H1 (cell line): ENCODE measurements around the gene ZC3H6. TPM values are rescaled to one million over a fixed set of nuclear protein-coding genes. Genes with fewer than 3 reads are reported as not detected.

Experiments used
- CTCF ChIA-PET: fragments of 300-600 bp; sonication (Branson Sonifier 250); formaldehyde crosslinking; loops from one replicate; lab custom pipeline; 2021; ENCODE audit not compliant: partially characterized antibody; lab: Charles Lee
- POLR2A ChIA-PET: fragments of 300-600 bp; sonication (Branson Sonifier 250); formaldehyde crosslinking; loops from one replicate; lab custom pipeline; 2021; ENCODE audit warnings: inconsistent platforms; ENCODE audit not compliant: partially characterized antibody; lab: Charles Lee
- DNase-seq, 2 experiments: peaks; one replicate each; pipeline versions ENCODE4 v3.0.0 to v3.0.0-alpha.2; 2010 to 2022; ENCODE audit warnings: low spot score in 2 of 2, low read depth in 1 of 2, mixed read lengths in 1 of 2
- FAIRE-seq: peaks from 2 replicates; lab custom pipeline; 2011; peaks lifted over from hg19 to GRCh38; lab: Jason Lieb, UNC
- H2AFZ ChIP-seq: 2 replicates; pipeline ENCODE4 v1.8.1; 2012; ENCODE audit warnings: low read length, inconsistent platforms
- H2AK5ac ChIP-seq: 2 replicates; pipeline ENCODE4 v1.6.1; 2013; ENCODE audit warnings: low read depth, low read length
- H2BK120ac ChIP-seq: replicated peaks from 2 replicates; pipeline ENCODE3; 2013; ENCODE audit warnings: low read depth, low read length, inconsistent platforms
- H2BK12ac ChIP-seq: 2 replicates; pipeline ENCODE4 v1.6.1; 2013; ENCODE audit warnings: low read depth, low read length
- H2BK15ac ChIP-seq: 2 replicates; pipeline ENCODE4 v1.6.1; 2013; ENCODE audit warnings: low read length
- H2BK20ac ChIP-seq: 2 replicates; pipeline ENCODE4 v1.6.1; 2013; ENCODE audit warnings: low read length
- H2BK5ac ChIP-seq: 2 replicates; pipeline ENCODE4 v1.6.1; 2013; ENCODE audit warnings: low read depth, low read length
- H3K14ac ChIP-seq: 2 replicates; pipeline ENCODE4 v1.6.1; 2013; ENCODE audit warnings: inconsistent platforms; ENCODE audit not compliant: insufficient read length
- H3K18ac ChIP-seq: 2 replicates; pipeline ENCODE4 v1.6.1; 2013; ENCODE audit warnings: low read length; ENCODE audit errors: extremely low read depth
- H3K23ac ChIP-seq: 2 replicates; pipeline ENCODE4 v1.6.1; 2013; ENCODE audit warnings: inconsistent platforms; ENCODE audit not compliant: insufficient read length
- H3K23me2 ChIP-seq: 2 replicates; pipeline ENCODE4 v1.6.1; 2013; ENCODE audit warnings: low read depth, low read length
- H3K27ac ChIP-seq: 2 replicates; pipeline ENCODE4 v1.6.1; 2011; ENCODE audit warnings: low read depth, low read length, inconsistent platforms
- H3K27me3 ChIP-seq, 4 experiments: replicated peaks in 1 of 4; 1 replicate in 1 of 4; 2 replicates in 3 of 4; pipeline versions ENCODE4 v1.6.1 to v1.8.1; 2011 to 2013; ENCODE audit warnings: low read length in 3 of 4, mild to moderate bottlenecking in 3 of 4, inconsistent platforms in 2 of 4, mixed read lengths in 2 of 4, moderate library complexity in 1 of 4; ENCODE audit not compliant: control insufficient read depth in 3 of 4, insufficient read depth in 3 of 4; ENCODE audit errors: extremely low read depth in 1 of 4
- H3K36me3 ChIP-seq, 4 experiments: 2 replicates each; pipeline versions ENCODE4 v1.6.1 to v1.8.1; 2011 to 2013; ENCODE audit warnings: mild to moderate bottlenecking in 4 of 4, low read length in 3 of 4, moderate library complexity in 2 of 4, control low read depth in 1 of 4, inconsistent platforms in 1 of 4; ENCODE audit not compliant: insufficient read depth in 4 of 4, control insufficient read depth in 2 of 4
- H3K4ac ChIP-seq: replicated peaks from 2 replicates; pipeline ENCODE3; 2013; ENCODE audit warnings: low read length, low read depth, mixed read lengths, inconsistent platforms; ENCODE audit not compliant: insufficient read length
- H3K4me1 ChIP-seq, 4 experiments: replicated peaks in 1 of 4; 1 replicate in 1 of 4; 2 replicates in 3 of 4; pipeline versions ENCODE4 v1.6.1 to v1.8.1; 2011 to 2013; ENCODE audit warnings: low read length in 3 of 4, inconsistent platforms in 2 of 4, mixed read lengths in 1 of 4; ENCODE audit not compliant: insufficient read depth in 4 of 4, control insufficient read depth in 3 of 4
- H3K4me2 ChIP-seq, 2 experiments: 2 replicates each; pipeline versions ENCODE4 v1.6.1 to v1.8.1; 2011 to 2013; ENCODE audit warnings: low read depth in 2 of 2, low read length in 2 of 2, control low read depth in 1 of 2, inconsistent platforms in 1 of 2, mild to moderate bottlenecking in 1 of 2; ENCODE audit not compliant: insufficient read depth in 1 of 2
- H3K4me3 ChIP-seq, 4 experiments: fragments of 200-600, 300-600 bp in 1 of 4; sonication (generic), shearing (Covaris generic), sonication (Bioruptor Twin) in 1 of 4; 2 replicates each; pipeline versions ENCODE4 v1.5.1 to v1.8.1; 2011 to 2016; ENCODE audit warnings: low read length in 4 of 4, low read depth in 3 of 4, control low read depth in 2 of 4, inconsistent platforms in 2 of 4, mild to moderate bottlenecking in 2 of 4, mixed read lengths in 1 of 4, moderate library complexity in 1 of 4; ENCODE audit not compliant: insufficient read depth in 2 of 4; ENCODE audit errors: extremely low read depth in 1 of 4
- H3K56ac ChIP-seq: replicated peaks from 2 replicates; pipeline ENCODE3; 2013; ENCODE audit warnings: low read depth, mild to moderate bottlenecking, mixed read lengths, low read length, inconsistent platforms; ENCODE audit not compliant: insufficient read length
- H3K79me1 ChIP-seq: 2 replicates; pipeline ENCODE4 v1.6.1; 2013; ENCODE audit warnings: low read depth, low read length, control low read depth
- H3K79me2 ChIP-seq, 2 experiments: 2 replicates each; pipeline versions ENCODE4 v1.6.1 to v1.8.1; 2012 to 2013; ENCODE audit warnings: low read length in 2 of 2, mild to moderate bottlenecking in 2 of 2, inconsistent platforms in 1 of 2; ENCODE audit not compliant: insufficient read depth in 2 of 2, control insufficient read depth in 1 of 2
- H3K9ac ChIP-seq, 4 experiments: replicated peaks in 1 of 4; 1 replicate in 1 of 4; 2 replicates in 3 of 4; pipeline versions ENCODE4 v1.6.1 to v1.8.1; 2011 to 2013; ENCODE audit warnings: low read depth in 3 of 4, low read length in 3 of 4, control low read depth in 2 of 4, mild to moderate bottlenecking in 2 of 4, moderate library complexity in 2 of 4, inconsistent platforms in 1 of 4; ENCODE audit errors: extremely low read depth in 1 of 4
- H3K9me3 ChIP-seq, 2 experiments: 2 replicates each; pipeline versions ENCODE4 v1.6.1 to v1.8.1; 2012 to 2013; ENCODE audit warnings: mild to moderate bottlenecking in 2 of 2, moderate library complexity in 2 of 2, control low read depth in 1 of 2, inconsistent platforms in 1 of 2, low read depth in 1 of 2, low read length in 1 of 2, mixed read lengths in 1 of 2; ENCODE audit not compliant: insufficient read depth in 2 of 2
- H4K20me1 ChIP-seq, 2 experiments: replicated peaks in 1 of 2; 2 replicates each; pipeline versions ENCODE3 to v1.8.1; 2011 to 2013; ENCODE audit warnings: inconsistent platforms in 2 of 2, low read length in 2 of 2, mild to moderate bottlenecking in 1 of 2; ENCODE audit not compliant: insufficient read depth in 2 of 2, control insufficient read depth in 1 of 2
- H4K5ac ChIP-seq: 2 replicates; pipeline ENCODE4 v1.6.1; 2013; ENCODE audit warnings: low read length, low read depth, mixed read lengths, inconsistent platforms; ENCODE audit not compliant: insufficient read length
- H4K8ac ChIP-seq: 2 replicates; pipeline ENCODE4 v1.8.0; 2013; ENCODE audit warnings: mild to moderate bottlenecking, moderate library complexity, low read length, inconsistent platforms; ENCODE audit not compliant: insufficient read depth; ENCODE audit errors: extremely low read depth
- H4K91ac ChIP-seq: replicated peaks from 2 replicates; pipeline ENCODE3; 2013; ENCODE audit warnings: low read length, mixed read lengths, inconsistent platforms; ENCODE audit not compliant: insufficient read length
- ASH2L ChIP-seq: fragments of 200-600, 300-600 bp; sonication (generic); IDR thresholded peaks from one replicate; pipeline ENCODE4 v1.7.1; 2017; ENCODE audit warnings: low read length
- CBX5 ChIP-seq: fragments of 300-800, 300-1000 bp; sonication (generic); IDR thresholded peaks from 2 replicates; pipeline ENCODE4 v1.7.1; 2016; ENCODE audit warnings: antibody characterized with exemption, low read length, low read depth
- CHD1 ChIP-seq: IDR thresholded peaks from 2 replicates; pipeline ENCODE4 v1.6.1; 2012; ENCODE audit warnings: low read depth, low read length, improper control_type of control experiment
- CREB1 ChIP-seq: IDR thresholded peaks from 2 replicates; pipeline ENCODE4 v1.6.1; 2012; ENCODE audit warnings: inconsistent platforms
- WGBS, 2 experiments: shearing (Covaris generic) in 1 of 2; methylation state at CpG; one replicate each; pipeline versions ENCODE4 v1.1.6 to v1.1.7; 2013 to 2015; ENCODE audit warnings: low lambda C conversion rate in 2 of 2, mixed read lengths in 2 of 2, inconsistent platforms in 1 of 2, low coverage in 1 of 2, missing lambda C conversion rate in 1 of 2; ENCODE audit not compliant: insufficient replicate concordance in 2 of 2, insufficient coverage in 1 of 2, insufficient read length in 1 of 2; ENCODE audit errors: extremely low coverage in 1 of 2, missing lambda C conversion rate in 1 of 2; 5-methylcytosine and 5-hydroxymethylcytosine counted together
- polyA plus RNA-seq, 7 experiments: library from polyadenylated mRNA; depleted of rRNA in 3 of 7; stranded (reverse) in 5 of 7; unstranded in 2 of 7; fragments of >200 nt in 5 of 7; fragments of 200-250 nt in 2 of 7; gene quantifications; 1 replicate in 5 of 7; 2 replicates in 1 of 7; 4 replicates in 1 of 7; pipeline versions ENCODE4 v1.2.1 to v1.2.3, GENCODE V29; 2011 to 2013; ENCODE audit warnings: missing spikeins in 2 of 7, mixed read lengths in 2 of 7
- total RNA-seq: library from RNA; stranded (reverse); fragmentation: NEBNext Ultra II Directional; extraction: Animal tissue kit (Norgen Biotek cat#: 25700); gene quantifications from 2 replicates; pipeline ENCODE4 v1.2.1, GENCODE V29; 2021

Gene ZC3H6
- total and polyA plus RNA-seq, 2 of the 8 experiments (the other 6 are each of a cell fraction or from before 2014, with no cell fraction given): 1.4 to 6.9 TPM

DNA sequence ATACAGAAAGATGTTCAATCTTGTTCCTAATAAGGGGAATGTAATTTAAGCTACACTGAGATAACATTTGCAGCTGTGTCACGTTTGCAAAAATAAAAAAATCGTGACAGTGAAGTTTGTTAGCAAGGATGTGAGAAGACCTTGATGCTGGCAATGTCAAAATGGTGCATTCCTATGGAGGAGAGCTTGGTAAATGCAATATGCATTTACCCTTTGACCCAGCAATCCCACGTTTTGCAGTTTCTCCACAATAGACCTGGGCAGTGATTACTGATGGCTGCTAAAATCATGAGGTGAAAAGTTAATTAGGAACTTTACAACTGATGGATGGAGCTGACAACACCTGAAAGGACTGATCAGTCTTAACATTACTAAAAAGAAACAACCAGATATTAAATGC, 43.1 kb downstream of the ZC3H6 start:
- Histone ChIP-seq H3K27ac (no peak overlapping the region), H3K18ac (no peak overlapping the region), H4K5ac (no peak overlapping the region), H4K20me1 (no peaks in the 10 kb centered on the region), H3K23me2 (no peaks in the 10 kb centered on the region), H2AFZ (no peak overlapping the region), H3K79me1 (no peaks in the 10 kb centered on the region), H3K4me2 (no peak overlapping the region), H3K56ac (no peak overlapping the region), H2BK12ac (no peak overlapping the region), H3K9me3 (no peaks in the 10 kb centered on the region), H3K14ac (no peak overlapping the region), H2AK5ac (no peak overlapping the region), H3K4me1 (no peaks in the 10 kb centered on the region), H3K4ac (no peak overlapping the region), H2BK20ac (no peak overlapping the region), H2BK120ac (no peak overlapping the region), H3K79me2 (no peaks in the 10 kb centered on the region), H3K36me3 (no peaks in the 10 kb centered on the region), H2BK5ac (no peak overlapping the region), H3K23ac (no peak overlapping the region), H3K4me3 (no peak overlapping the region), H2BK15ac (no peak overlapping the region), H3K27me3 (no peaks in the 10 kb centered on the region), H4K8ac (no peak overlapping the region), H3K9ac (no peak overlapping the region), H4K91ac (no peak overlapping the region)
- ChIA-PET CTCF (interaction anchor here (0.9 kb wide), 1 partner anchor 25 kb away, joined by 3 read pairs; no protein-coding TSS in a partner anchor), POLR2A (no interaction called here)
- FAIRE-seq (no peak), DNase-seq (no peak)
- TF ChIP-seq CBX5 (no peak), ASH2L (no peak), CREB1 (no peak), CHD1 (no peak)
- WGBS, 2 experiments: 80% methylated on average over 3 of the region's 3 CpGs; no CpG with 5 or more reads in 1 of the 2 experiments
